ENCODE data around the gene DCHS2. TPM values are rescaled to one million over a fixed set of nuclear protein-coding genes. Genes with fewer than 3 reads are reported as not detected.
"Not testable (repeated sequence)": the region's sequence is repeated elsewhere in the genome, so short reads cannot be mapped to it uniquely, and the experiment has no call there.

The DCHS2 gene
- total RNA-seq, 1 donor from 2014 or later = 0.40 TPM

- not testable (repeated sequence) for DNase-seq (ENCODE audit: low read depth in 2 of 2)
These were observed 274.2 kb downstream of the DCHS2 start for GRCh38 chr4:154217384-154217783.

DNA sequence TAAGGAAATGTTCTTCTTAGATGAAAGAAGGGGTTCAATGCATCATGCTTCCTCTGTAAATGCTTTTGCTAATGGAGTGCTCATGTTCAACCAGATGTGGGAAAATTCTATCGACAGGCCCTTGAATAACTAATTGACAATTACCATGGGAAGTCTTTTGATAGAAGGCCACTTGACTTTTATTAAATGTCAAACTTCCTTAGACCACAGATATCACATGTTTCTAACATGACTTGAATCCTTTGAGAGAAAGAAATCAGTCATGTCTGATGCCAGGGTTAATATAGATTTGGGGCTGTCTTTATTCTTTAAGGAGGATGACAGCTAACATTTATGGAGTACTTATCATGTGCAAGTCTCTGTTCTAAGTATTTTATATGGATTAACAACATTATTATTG, 280.1 kb downstream of the DCHS2 start:
- no peak for DNase-seq (ENCODE audit: low read depth in 2 of 2)

GRCh38 chr4:154208424-154208823, 283.2 kb downstream of the DCHS2 start:
- DNase-seq (ENCODE audit: low read depth in 2 of 2) = no peak

GRCh38 chr4:154205471-154205870, 286.1 kb downstream of the DCHS2 start:
- DNase-seq (ENCODE audit: low read depth in 2 of 2) = no peak

- DNase-seq (ENCODE audit: low read depth in 2 of 2) = no peak
These were observed 296.9 kb downstream of the DCHS2 start for GRCh38 chr4:154194649-154195048.

GRCh38 chr4:154192585-154192984, 299.0 kb downstream of the DCHS2 start:
- DNase-seq (ENCODE audit: low read depth in 2 of 2) = no peak

- no peak for DNase-seq (ENCODE audit: low read depth in 2 of 2)
These were observed 302.3 kb downstream of the DCHS2 start for GRCh38 chr4:154189346-154189745.

GRCh38 chr4:154186888-154187287, 304.7 kb downstream of the DCHS2 start:
- DNase-seq (ENCODE audit: low read depth in 2 of 2) = no peak

GRCh38 chr4:154186035-154186434, 305.6 kb downstream of the DCHS2 start:
- no peak for DNase-seq (ENCODE audit: low read depth in 2 of 2)

DNA sequence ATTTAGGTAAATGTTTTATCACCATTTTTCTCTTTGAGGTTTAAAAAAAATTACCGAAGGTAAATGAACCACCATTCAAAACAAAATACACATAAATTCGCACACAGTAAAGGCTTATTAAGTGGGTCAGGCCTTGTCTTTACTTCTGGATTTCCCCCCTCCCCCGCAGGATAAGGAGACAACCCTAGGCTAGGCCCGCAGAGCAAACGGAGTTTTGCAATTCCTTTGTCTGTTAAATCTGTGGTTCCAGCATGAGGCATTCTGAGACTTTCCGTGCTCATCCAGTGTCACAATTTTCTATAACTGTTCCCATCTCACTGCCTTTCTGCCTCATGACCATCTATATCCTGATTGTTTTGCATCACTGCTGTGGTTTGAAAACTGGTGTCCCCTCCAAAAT, 307.4 kb downstream of the DCHS2 start:
- DNase-seq (ENCODE audit: low read depth in 2 of 2) = no peak

DNA sequence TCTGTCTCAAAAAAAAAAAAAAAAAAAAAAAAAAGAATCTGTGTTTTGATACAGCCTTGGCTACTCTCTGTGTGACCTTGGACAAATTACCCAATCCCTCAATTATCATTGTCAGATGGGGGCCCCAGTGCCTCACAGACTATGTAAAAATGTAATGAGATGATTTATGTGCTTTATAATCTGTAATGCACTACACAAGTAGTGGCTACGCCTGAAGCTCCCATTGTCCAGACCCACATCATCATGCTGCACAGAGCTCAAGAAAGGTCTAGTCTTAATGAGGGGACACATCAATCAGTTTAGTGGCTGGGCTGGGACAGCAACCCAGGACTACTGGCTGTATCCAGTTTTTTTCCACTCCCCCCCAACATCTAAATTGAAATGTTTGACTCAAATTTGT, 308.3 kb downstream of the DCHS2 start:
- DNase-seq (ENCODE audit: low read depth in 2 of 2) = no peak

Other genes starting within 250 kb of the DCHS2 start
- 40.8 and 46.6 TPM in 2 replicates for gene PLRG1, start 58.6 kb upstream of the DCHS2 start, total RNA-seq
- gene FGB, start 71.2 kb upstream of the DCHS2 start, total RNA-seq = not detected in 2 replicates
- gene FGA, start 98.9 kb upstream of the DCHS2 start, total RNA-seq = not detected in 2 replicates
- not detected in 2 replicates for gene FGG, start 120.9 kb upstream of the DCHS2 start, total RNA-seq

All from lung microvascular endothelial cell (primary cell).